NCI-H446 treated with DMSO at 0.1 percent for 48 hours (cell line): Measurements from ENCODE around the gene SAMD8.
"Not testable (repeated sequence)": the region's sequence is repeated elsewhere in the genome, so short reads cannot be mapped to it uniquely, and the experiment has no call there.

Experiments
- DNase-seq: peaks from one replicate; lab custom pipeline; 2025; lab: John Stamatoyannopoulos, UW

The SAMD8 gene

DNA sequence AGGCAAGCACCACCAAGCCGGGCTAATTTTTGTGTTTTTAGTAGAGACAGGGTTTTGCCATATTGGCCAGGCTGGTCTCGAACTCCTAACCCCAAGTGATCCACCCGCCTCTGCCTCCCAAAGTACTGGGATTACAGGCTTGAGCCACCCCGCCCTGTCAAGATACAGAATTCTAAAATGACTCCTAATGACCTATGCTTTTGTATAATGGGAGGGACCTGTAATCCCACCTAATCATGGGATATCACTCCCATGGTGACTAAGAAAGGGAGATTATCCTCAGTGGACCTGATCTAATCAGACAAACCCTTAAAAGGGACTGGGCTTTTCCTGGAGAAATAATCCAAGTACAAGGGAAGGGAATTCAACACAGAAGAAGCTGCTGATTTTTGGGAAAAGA is 28.8 kb downstream of the SAMD8 start:
- DNase-seq = no peak

DNA sequence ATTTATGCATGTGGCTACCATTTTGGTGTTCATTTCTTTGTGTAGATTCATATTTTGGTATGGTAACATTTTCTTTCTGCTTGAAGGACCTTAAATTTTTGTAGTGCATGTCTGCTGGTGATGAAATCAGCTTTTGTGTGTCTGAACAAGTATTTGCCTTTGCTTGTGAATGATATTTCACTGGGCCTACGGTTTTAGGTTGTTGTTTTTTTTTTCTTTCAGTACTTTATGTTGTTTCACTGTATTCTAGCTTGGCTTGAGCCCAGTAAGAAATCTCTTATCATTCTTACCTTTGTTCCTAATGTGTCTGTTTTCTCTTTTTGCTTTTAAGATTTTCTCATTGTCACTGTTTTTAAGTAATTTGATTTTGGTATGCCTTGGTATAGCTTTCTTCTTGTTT is 31.9 kb downstream of the SAMD8 start:
- DNase-seq = no peak

GRCh38 chr10:75145590-75145989 is 34.1 kb downstream of the SAMD8 start:
- DNase-seq = no peak

DNA sequence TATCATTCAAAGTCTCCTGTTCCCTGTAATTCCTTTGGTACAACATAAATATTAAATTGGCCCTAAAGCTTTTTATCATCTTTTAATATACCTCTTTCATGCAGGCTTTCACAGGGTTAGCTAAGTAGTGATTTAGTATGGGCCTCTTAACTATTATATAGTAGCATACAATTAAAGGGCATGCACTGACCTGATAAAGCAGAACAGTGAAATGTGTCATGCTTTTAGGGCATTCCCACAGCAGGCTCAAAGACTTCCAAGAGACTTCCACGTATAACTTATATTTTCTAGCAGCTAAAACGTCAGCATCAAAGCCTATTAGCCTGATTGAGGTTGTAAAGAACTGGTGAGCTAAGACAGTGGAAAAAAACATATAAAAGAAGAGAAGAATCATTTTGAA is 35.3 kb downstream of the SAMD8 start:
- no peak for DNase-seq

DNA sequence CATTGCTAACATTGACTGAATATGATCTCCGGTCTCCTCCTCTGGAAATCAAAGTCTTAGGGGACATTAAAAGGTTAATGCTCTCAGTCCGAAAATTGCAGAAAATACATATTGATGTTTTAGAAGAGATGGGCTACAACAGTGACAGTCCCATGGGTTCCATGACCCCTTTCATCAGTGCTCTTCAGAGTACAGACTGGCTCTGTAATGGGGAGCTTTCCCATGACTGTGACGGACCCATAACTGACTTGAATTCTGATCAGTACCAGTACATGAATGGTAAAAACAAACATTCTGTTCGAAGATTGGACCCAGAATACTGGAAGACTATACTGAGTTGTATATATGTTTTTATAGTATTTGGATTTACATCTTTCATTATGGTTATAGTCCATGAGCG is 39.2 kb downstream of the SAMD8 start:
- DNase-seq = no peak

- DNase-seq = peak; percentile 0
These were observed 48.1 kb downstream of the SAMD8 start for GRCh38 chr10:75159519-75159918.

GRCh38 chr10:75165684-75166622 is 54.5 kb downstream of the SAMD8 start:
- no peak for DNase-seq

DNA sequence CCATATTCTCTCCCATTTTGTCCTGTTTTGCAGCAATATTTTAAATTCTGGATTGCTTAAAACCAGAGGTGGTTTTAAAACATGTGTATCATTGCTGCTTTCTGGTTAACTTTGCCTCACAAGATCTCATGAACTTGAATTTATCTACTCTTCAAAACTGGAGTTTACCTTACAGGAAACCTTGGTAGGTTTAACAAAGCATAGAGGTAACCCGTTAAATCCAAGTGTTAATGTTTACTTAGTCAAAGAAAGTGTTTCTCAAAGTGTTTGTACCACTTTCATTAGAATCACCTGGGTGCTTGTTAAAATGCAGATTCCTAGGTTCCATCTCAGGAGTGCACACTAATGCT is 55.1 kb downstream of the SAMD8 start:
- DNase-seq = no peak

DNA sequence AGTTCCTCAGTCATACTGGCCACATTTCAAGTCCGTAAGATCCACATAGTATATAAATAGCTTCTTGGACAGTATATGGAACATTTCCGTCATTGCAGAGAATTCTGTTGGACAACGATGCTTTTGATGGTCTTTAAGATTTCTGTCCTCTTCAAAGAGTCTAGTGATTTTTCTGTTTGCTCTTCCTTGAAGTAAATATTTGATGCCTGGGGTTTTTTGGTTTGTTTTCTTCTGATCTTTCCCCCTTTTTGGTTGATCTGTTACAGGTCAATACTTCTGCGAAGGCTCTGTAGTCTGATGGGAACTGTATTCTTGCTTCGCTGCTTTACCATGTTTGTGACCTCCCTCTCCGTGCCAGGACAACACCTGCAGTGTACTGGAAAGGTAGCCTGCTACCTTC is 56.8 kb downstream of the SAMD8 start:
- DNase-seq = no peak

GRCh38 chr10:75170215-75170614 is 58.8 kb downstream of the SAMD8 start:
- no peak for DNase-seq

DNA sequence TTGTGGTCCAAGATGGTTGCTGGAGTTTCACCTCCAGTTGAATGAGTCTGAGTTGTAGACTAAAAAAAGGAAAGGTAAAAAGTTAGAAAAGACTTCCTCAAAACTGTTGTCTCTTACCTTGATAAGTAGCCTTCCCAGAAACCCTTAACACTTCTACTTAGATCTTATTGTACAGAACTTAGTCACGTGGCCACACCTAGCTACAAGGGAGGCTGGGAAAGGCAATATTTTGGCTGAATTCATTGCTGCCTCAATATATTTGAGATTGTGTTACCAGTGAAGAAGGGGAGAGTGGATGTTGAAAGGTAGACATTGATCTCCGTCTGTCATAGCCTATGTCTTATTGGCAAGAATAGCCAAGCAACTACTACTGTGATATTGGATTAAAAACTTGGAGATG is 63.6 kb downstream of the SAMD8 start:
- no peak for DNase-seq

DNA sequence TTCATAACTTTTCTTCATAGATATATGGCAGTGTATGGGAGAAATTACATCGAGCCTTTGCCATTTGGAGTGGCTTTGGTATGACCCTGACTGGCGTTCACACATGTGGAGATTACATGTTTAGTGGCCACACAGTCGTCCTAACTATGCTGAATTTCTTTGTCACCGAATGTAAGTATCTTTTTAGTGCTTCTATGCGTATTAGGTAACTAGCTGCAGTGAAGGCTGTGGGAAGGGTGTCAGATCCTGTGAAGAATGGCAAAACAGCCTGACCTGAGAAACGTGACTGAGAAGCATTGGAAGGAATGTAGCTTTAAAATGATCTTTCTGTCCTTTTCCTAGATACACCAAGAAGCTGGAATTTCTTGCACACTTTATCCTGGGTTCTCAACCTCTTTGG is 64.6 kb downstream of the SAMD8 start:
- no peak for DNase-seq

- no peak for DNase-seq
These were observed 65.3 kb downstream of the SAMD8 start for GRCh38 chr10:75176736-75177135.

GRCh38 chr10:75179657-75180177 is 68.3 kb downstream of the SAMD8 start:
- DNase-seq = no peak

- no peak for DNase-seq
These were observed 69.1 kb downstream of the SAMD8 start for GRCh38 chr10:75180592-75180991.

- DNase-seq = no peak
These were observed 69.6 kb downstream of the SAMD8 start for GRCh38 chr10:75181073-75181472.

- DNase-seq = no peak
These were observed 74.9 kb downstream of the SAMD8 start for GRCh38 chr10:75186310-75186709.

GRCh38 chr10:75187961-75188426 is 76.5 kb downstream of the SAMD8 start:
- DNase-seq = no peak

GRCh38 chr10:75188522-75188921 is 77.1 kb downstream of the SAMD8 start:
- not testable (repeated sequence) for DNase-seq

GRCh38 chr10:75189266-75190096 is 78.0 kb downstream of the SAMD8 start:
- DNase-seq = no peak

DNA sequence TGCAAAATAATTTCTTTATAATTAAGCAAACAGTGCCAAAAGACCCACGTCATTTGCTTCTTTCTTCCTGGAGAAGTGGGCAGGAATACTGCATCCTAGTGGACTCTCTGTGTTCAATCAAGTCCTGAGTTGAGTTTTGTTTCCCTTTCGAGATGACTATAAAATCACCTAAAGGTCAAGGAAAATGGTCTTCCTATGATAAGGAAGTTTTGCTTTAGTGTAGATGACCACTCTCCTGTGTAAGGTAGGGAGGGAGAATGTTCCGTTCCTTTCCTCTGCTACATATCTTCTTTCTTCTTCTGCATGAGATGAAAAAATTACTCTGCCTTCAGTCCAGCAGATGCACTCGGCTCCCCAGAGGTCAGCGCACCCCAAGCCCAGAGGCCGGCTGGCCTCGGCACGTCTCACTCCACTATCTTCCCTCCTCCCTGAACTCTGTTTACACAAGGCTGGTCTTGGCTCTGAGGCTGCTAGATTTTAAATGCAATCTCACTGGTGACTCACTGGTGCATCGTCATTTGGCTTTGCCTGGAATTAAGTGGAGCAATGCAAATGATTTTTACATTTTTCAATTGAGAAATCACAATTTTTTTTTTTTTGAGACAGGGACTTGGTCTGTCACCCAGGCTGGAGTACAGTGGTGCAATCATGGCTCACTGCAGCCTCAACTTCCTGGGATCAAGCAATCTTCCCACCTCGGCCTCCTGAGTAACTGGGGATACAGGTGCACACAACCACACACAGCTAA is 80.5 kb downstream of the SAMD8 start:
- DNase-seq = no peak

DNA sequence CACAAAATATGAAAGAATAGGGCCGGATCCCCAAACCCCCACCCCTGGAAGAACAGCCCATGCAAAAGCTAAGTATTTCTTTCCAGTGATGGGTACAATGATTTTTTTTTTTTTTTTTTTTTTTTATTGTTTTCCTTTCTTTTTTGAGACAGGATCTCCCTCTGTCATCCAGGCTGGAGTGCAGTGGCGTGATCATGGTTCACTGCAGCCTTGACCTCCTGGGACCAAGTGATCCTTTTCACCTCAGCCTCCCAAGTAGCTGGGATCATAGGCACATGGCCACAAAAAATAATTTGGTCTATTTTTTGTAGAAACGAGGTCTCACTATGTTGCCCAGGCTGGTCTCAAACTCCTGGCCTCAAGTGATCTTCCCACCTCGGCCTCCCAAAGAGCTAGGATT is 83.2 kb downstream of the SAMD8 start:
- not testable (repeated sequence) for DNase-seq
